K562 (cell line): Measurements from ENCODE around the gene DAD1.

Experiments used
- BRF2 ChIP-seq: IDR thresholded peaks from 3 replicates; pipeline ENCODE4 v1.6.1; 2011; ENCODE audit warnings: borderline replicate concordance, mild to moderate bottlenecking; ENCODE audit not compliant: insufficient read length, insufficient read depth
- CTCF ChIP-seq, 3 experiments: IDR thresholded peaks in 2 of 3; conservative IDR thresholded peaks in 1 of 3; 2 replicates each; pipeline ENCODE4 v1.5.1; 2011 to 2012; ENCODE audit warnings: low read length in 3 of 3, mild to moderate bottlenecking in 3 of 3, control low read depth in 2 of 3, improper control_type of control experiment in 1 of 3, inconsistent platforms in 1 of 3, low read depth in 1 of 3, mixed read lengths in 1 of 3, moderate library complexity in 1 of 3; ENCODE audit not compliant: insufficient read depth in 2 of 3
- EP300 ChIP-seq: IDR thresholded peaks from 2 replicates; pipeline ENCODE4 v1.6.1; 2012; ENCODE audit warnings: low read length, improper control_type of control experiment
- MYBL2 ChIP-seq, 2 experiments: fragments of 450-650 bp in 1 of 2; sonication (generic) in 1 of 2; formaldehyde crosslinking in 1 of 2; IDR thresholded peaks; 2 replicates each; pipeline versions ENCODE4 v1.6.1 to v1.8.1; 2017 to 2022; ENCODE audit warnings: borderline replicate concordance in 1 of 2, inconsistent platforms in 1 of 2, low read depth in 1 of 2, mild to moderate bottlenecking in 1 of 2, missing genetic modification reagents in 1 of 2, moderate library complexity in 1 of 2
- PRPF4 ChIP-seq: fragments of 200-400 bp; formaldehyde crosslinking; IDR thresholded peaks from one replicate; pipeline ENCODE4 v1.6.1; 2017; ENCODE audit warnings: low read length, low read depth, mild to moderate bottlenecking; ENCODE audit not compliant: insufficient read depth, poor library complexity, severe bottlenecking
- SFPQ ChIP-seq: fragments of 200-400 bp; formaldehyde crosslinking; IDR thresholded peaks from 2 replicates; pipeline ENCODE4 v1.6.1; 2017; ENCODE audit warnings: mild to moderate bottlenecking, low read depth, low read length, moderate library complexity
- ZNF224 ChIP-seq: sonication (generic); formaldehyde crosslinking; IDR thresholded peaks from 2 replicates; pipeline ENCODE4 v1.8.0; 2022; ENCODE audit warnings: mild to moderate bottlenecking, missing genetic modification reagents
- ZNF23 ChIP-seq: fragments of 250-450 bp; sonication (Bioruptor Pico); IDR thresholded peaks from 2 replicates; pipeline ENCODE4 v1.4.0; 2020; ENCODE audit warnings: mild to moderate bottlenecking
- TF ChIP-seq, protein P1 (sequence below): IDR thresholded peaks from 2 replicates; pipeline ENCODE4 v1.6.1; 2011; ENCODE audit not compliant: insufficient read length; ENCODE audit errors: extremely low read depth

GRCh38 chr14:22563987-22564386, 25.0 kb downstream of the DAD1 start:
- TF ChIP-seq BRF2, result no peak
- TF ChIP-seq ZNF23 (CRISPR knock-in tag), result no peak
- no peak for TF ChIP-seq PRPF4
- TF ChIP-seq SFPQ, result no peak
- TF ChIP-seq MYBL2 (IDR thresholded peaks at IDR 0.05; ENCODE audit: low read depth), result no peak
- TF ChIP-seq MYBL2 (CRISPR knock-in tag; IDR thresholded peaks at IDR 0.05; ENCODE audit: borderline replicate concordance), result no peak
- no peak for TF ChIP-seq EP300
- TF ChIP-seq, protein P1, sequence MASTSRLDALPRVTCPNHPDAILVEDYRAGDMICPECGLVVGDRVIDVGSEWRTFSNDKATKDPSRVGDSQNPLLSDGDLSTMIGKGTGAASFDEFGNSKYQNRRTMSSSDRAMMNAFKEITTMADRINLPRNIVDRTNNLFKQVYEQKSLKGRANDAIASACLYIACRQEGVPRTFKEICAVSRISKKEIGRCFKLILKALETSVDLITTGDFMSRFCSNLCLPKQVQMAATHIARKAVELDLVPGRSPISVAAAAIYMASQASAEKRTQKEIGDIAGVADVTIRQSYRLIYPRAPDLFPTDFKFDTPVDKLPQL, result no peak
- TF ChIP-seq CTCF (IDR thresholded peaks at IDR 0.05 in 2 of 3, conservative IDR thresholded peaks at IDR 0.05 in 1 of 3; ENCODE audit: insufficient read depth in 2 of 3, low read depth in 1 of 3, low read length in 3 of 3), result no peak
- no peak for TF ChIP-seq ZNF224 (CRISPR knock-in tag)
